Tibial artery (tissue), 4 donors: Measurements from ENCODE around the gene VIPR1.
A peak's percentile ranks its signal among the peaks of the same experiment; 100 is the strongest.

Experiments used
- DNase-seq, 2 donors: peaks; one replicate each; pipeline ENCODE4 v3.0.0-alpha.2; 2019
- H3K27ac ChIP-seq, 2 donors: fragments of 200-600 bp; sonication (generic) in 1 of 2; 1 replicate in 1 of 2; 2 replicates in 1 of 2; pipeline ENCODE4 v1.5.1; 2018 to 2019; ENCODE audit warnings: mild to moderate bottlenecking in 1 of 2
- H3K27me3 ChIP-seq, 2 donors: fragments of 200-600 bp; sonication (generic) in 1 of 2; one replicate each; pipeline versions ENCODE4 v1.5.1 to v1.6.0; 2016 to 2019
- H3K36me3 ChIP-seq, 3 donors: fragments of 200-600 bp; sonication (generic) in 2 of 3; one replicate each; pipeline ENCODE4 v1.5.1; 2016 to 2019; ENCODE audit warnings: mild to moderate bottlenecking in 2 of 3
- H3K4me1 ChIP-seq, 4 donors: fragments of 200-600 bp; sonication (generic) in 2 of 4; 1 replicate in 3 of 4; 2 replicates in 1 of 4; pipeline ENCODE4 v1.5.1; 2016 to 2019
- H3K4me3 ChIP-seq, 2 donors: fragments of 200-600 bp; sonication (generic) in 1 of 2; 1 replicate in 1 of 2; 2 replicates in 1 of 2; pipeline ENCODE4 v1.5.1; 2018 to 2019; ENCODE audit warnings: mild to moderate bottlenecking in 2 of 2
- H3K9me3 ChIP-seq, 3 donors: fragments of 200-600 bp; sonication (generic) in 1 of 3; one replicate each; pipeline ENCODE4 v1.5.1; 2016 to 2019
- CTCF ChIP-seq, 2 experiments: fragments of 200-600 bp in 1 of 2; fragments of 450-650 bp in 1 of 2; IDR thresholded peaks; one replicate each; pipeline ENCODE4 v1.5.1; 2017 to 2019; ENCODE audit warnings: antibody characterized with exemption in 2 of 2, mild to moderate bottlenecking in 1 of 2, moderate library complexity in 1 of 2
- intact Hi-C: fragments of 100-400 bp; cut with DNase I; formaldehyde crosslinking; loops from one replicate; pipeline ENCODE4 v1.15.0; 2023; ENCODE audit warnings: low total_unique reads

Gene VIPR1

GRCh38 chr3:42490243-42490642, 12.2 kb upstream of the VIPR1 start:
- Histone ChIP-seq H3K27ac (peak overlapping the region; percentile 13 to 66), H3K36me3 (no peaks in the 10 kb centered on the region), H3K4me3 (no peak overlapping the region), H3K4me1 (peaks cover 0 to 35% (median 20%) of the 10 kb centered on the region in 4 donors), H3K9me3 (no peaks in the 10 kb centered on the region), H3K27me3 (no peaks in the 10 kb centered on the region)
- peak in 1 of 2 donors; percentile 87 for DNase-seq
- intact Hi-C loops: no loop called here
- TF ChIP-seq CTCF (IDR thresholded peaks at IDR 0.05): no peak

- Histone ChIP-seq H3K27ac (peak overlapping the region in 1 of 2 donors; percentile 50), H3K27me3 (no peaks in the 10 kb centered on the region), H3K4me1 (peaks cover 0 to 39% (median 20%) of the 10 kb centered on the region in 4 donors), H3K9me3 (no peaks in the 10 kb centered on the region), H3K4me3 (no peak overlapping the region), H3K36me3 (no peaks in the 10 kb centered on the region)
- DNase-seq: peak in 1 of 2 donors; percentile 66
- intact Hi-C loops: no loop called here
- TF ChIP-seq CTCF (IDR thresholded peaks at IDR 0.05): no peak
Measured at GRCh38 chr3:42491881-42492507, 10.4 kb upstream of the VIPR1 start.

DNA sequence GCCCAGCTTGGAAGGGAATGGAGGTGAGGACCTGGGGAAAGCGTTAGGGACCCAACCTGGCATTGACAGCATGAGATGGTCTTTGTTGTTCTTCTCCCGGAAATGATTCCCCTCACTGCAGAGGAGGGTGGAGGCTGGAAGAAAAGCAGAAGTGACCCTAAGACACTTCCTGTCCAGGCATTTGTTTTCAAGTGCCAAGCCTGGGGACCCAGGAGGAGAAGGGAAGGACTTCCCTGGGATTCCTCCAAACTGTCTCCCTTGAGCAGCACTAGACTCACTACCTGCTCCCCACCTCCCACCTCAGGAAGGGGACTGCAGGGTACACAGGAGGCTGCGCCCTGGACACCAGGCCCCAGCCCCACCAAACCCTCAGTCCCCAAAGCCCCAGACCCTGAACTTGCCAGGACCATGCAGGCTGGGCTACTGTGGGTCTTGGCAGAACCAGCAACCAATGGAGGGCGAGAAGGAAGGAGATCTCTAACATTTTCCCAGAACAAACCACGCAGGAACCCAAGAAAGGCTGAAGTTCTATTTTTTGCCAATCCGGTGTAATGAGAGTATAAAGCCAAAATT, 9.8 kb upstream of the VIPR1 start:
- no peak for DNase-seq
- no peak for TF ChIP-seq CTCF (IDR thresholded peaks at IDR 0.05)
- intact Hi-C loops: no loop called here
- H3K27ac ChIP-seq: peak overlapping the region in 1 of 2 donors; percentile 50
- H3K27me3 ChIP-seq: no peaks in the 10 kb centered on the region
- H3K4me3 ChIP-seq: no peak overlapping the region
- peaks cover 0 to 42% (median 20%) of the 10 kb centered on the region in 4 donors for H3K4me1 ChIP-seq
- no peaks in the 10 kb centered on the region for H3K9me3 ChIP-seq
- H3K36me3 ChIP-seq: no peaks in the 10 kb centered on the region

DNA sequence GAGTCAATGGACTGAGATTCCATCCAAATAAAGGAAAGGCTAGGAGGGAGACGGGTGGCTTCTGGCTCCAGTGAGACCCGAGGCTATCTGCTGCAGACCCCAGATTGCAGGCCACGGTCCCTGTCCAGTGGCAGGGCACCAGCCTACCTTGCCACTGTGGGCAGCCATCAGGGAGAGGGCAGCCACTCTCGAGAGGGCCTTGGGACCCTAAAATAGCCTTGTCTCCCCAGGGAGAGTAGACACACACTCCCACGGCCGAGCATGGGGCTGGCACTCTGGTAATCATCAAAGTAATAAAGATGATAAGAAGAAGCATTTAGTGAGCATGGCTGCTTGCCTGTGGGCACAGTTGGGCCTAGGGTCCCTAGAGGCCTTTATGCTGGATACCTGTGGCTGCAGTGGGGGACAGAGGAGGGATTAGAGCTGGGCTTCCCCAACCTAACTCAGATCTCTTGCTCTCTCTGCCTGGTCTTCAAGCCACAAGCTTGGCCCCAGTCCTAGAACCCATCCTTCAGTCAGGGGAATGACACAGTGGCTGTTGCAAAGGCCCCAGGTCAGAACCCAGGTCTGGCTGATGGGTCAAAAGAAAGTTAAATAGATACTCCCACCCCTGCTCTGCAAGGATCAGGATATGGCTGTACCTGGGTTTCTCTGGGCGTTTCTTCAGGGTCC, 9.2 kb upstream of the VIPR1 start:
- no peaks in the 10 kb centered on the region for H3K36me3 ChIP-seq
- no peaks in the 10 kb centered on the region for H3K9me3 ChIP-seq
- no peak for DNase-seq
- H3K4me1 ChIP-seq: peaks cover 0 to 42% (median 20%) of the 10 kb centered on the region in 4 donors
- no peaks in the 10 kb centered on the region for H3K27me3 ChIP-seq
- intact Hi-C loops: no loop called here
- H3K27ac ChIP-seq: peak overlapping the region in 1 of 2 donors; percentile 50
- no peak overlapping the region for H3K4me3 ChIP-seq
- TF ChIP-seq CTCF (IDR thresholded peaks at IDR 0.05): no peak

GRCh38 chr3:42493798-42494151, 8.7 kb upstream of the VIPR1 start:
- no peak for DNase-seq
- H3K4me1 ChIP-seq: peaks cover 0 to 42% (median 20%) of the 10 kb centered on the region in 4 donors

More at GRCh38 chr3:42493798-42494151, 8.7 kb upstream of the VIPR1 start:
- H3K36me3 ChIP-seq: no peaks in the 10 kb centered on the region
- no peak overlapping the region for H3K27ac ChIP-seq
- TF ChIP-seq CTCF (IDR thresholded peaks at IDR 0.05): no peak
- H3K4me3 ChIP-seq: no peak overlapping the region
- H3K9me3 ChIP-seq: no peaks in the 10 kb centered on the region
- H3K27me3 ChIP-seq: no peaks in the 10 kb centered on the region
- intact Hi-C loops: no loop called here
